ENCODE measurements around the gene GRIK3. TPM values are rescaled to one million over a fixed set of nuclear protein-coding genes. Genes with fewer than 3 reads are reported as not detected.

GRIK3 gene
- polyA plus RNA-seq (not detected in 3 replicates), polyA minus RNA-seq (not detected in 3 replicates)
- not detected for polyA plus RNA-seq (2011; ENCODE audit: low read depth)
- polyA plus RNA-seq (2011; cell fraction: cytosol; rRNA removed) = not detected in 2 replicates
- not detected in 2 replicates for polyA plus RNA-seq (2011; cell fraction: nucleus; rRNA removed)
- not detected in 2 replicates for polyA plus RNA-seq (2012; ENCODE audit: low replicate concordance)
- not detected for polyA minus RNA-seq (2011; cell fraction: cytosol; rRNA and poly(A)+ RNA removed)
- not detected in 2 replicates for polyA minus RNA-seq (2011; cell fraction: nucleus; rRNA and poly(A)+ RNA removed)

DNA sequence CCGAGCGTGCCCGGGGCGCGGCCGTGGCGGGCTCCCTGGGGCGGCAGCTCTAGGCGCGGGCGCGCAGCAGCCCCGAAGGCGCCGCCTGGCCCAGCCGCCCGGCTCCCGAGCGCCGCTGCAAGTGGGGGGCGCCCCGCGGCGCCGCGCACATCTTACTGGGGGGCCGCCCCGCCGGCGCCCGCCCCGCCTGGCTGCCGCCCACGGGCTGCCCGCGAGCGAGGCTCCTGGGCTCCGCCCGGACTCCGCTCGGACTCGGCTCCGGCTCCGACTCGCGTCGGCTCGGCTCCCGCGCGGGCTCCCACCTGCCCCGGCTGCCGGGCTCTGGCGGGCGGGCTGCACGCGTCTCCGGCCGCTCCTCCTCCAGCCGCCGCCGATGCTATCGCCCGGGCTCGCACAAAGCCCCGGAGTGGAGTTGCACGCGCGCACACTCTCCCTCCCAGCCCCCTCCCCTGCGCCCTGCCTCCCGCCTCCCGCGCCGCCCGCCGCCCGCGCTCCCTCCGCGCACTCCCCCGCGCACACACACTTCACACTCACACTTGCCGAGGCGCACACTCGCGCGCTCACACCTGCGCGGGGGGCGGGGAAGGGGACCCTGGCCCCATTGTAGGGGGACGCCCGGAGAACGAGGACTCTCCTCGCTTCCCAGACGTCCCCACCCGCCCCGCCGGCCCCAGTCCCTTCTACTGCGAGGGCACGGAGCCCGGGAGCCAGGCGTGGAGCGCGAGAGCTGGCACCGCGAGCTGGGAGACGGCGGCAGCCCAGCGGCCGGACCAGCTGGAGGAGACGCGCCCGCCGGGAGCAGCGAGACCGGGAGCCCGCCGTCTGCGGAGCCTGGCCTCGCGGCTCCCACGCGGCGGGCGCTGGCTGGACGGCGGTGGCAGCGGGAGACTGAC, at the start of gene GRIK3:
Gene GRIK3 (minus strand): TSS at position 395 of the 893 bp plus-strand sequence. CDS start 407 bp downstream, outside the sequence.
- Histone ChIP-seq H3K9me1 (ENCODE audit: control insufficient read depth, extremely low read depth, insufficient read depth, low read length) (no peaks in the 10 kb centered on the region), H4K20me1 (ENCODE audit: control insufficient read depth, extremely low read depth, insufficient read depth, low read length) (no peaks in the 10 kb centered on the region), H3K4me3 (ENCODE audit: control insufficient read depth in 2 of 3, extremely low read depth in 1 of 3, insufficient read depth in 2 of 3, low read depth in 1 of 3, low read length in 3 of 3) (no peak within 1 kb of the TSS), H2AFZ (ENCODE audit: control insufficient read depth, low read length) (no peak within 1 kb of the TSS), H3K36me3 (ENCODE audit: control insufficient read depth in 2 of 2, extremely low read depth in 1 of 2, insufficient read depth in 2 of 2, low read length in 2 of 2) (no peaks in the 10 kb centered on the region), H3K27ac (ENCODE audit: control insufficient read depth, insufficient read depth, low read length) (no peak within 1 kb of the TSS), H3K27me3 (ENCODE audit: control insufficient read depth, extremely low read depth, insufficient read depth, low read length) (peaks cover 84% of the 10 kb centered on the region), H3K4me1 (ENCODE audit: control insufficient read depth, extremely low read depth, insufficient read depth, low read length) (no peaks in the 10 kb centered on the region), H3K9ac (ENCODE audit: control insufficient read depth, extremely low read depth, insufficient read depth, low read length) (no peak within 1 kb of the TSS), H3K9me3 (ENCODE audit: control insufficient read depth, low read depth, low read length) (no peaks in the 10 kb centered on the region), H3K79me2 (ENCODE audit: control insufficient read depth, insufficient read depth, low read length) (no peaks in the 10 kb centered on the region), H3K4me2 (ENCODE audit: control insufficient read depth, extremely low read depth, insufficient read depth, low read depth, low read length) (no peak within 1 kb of the TSS)
- TF ChIP-seq EZH2 (IDR thresholded peaks at IDR 0.05; ENCODE audit: low read length) = no peak
- TF ChIP-seq, protein P1, sequence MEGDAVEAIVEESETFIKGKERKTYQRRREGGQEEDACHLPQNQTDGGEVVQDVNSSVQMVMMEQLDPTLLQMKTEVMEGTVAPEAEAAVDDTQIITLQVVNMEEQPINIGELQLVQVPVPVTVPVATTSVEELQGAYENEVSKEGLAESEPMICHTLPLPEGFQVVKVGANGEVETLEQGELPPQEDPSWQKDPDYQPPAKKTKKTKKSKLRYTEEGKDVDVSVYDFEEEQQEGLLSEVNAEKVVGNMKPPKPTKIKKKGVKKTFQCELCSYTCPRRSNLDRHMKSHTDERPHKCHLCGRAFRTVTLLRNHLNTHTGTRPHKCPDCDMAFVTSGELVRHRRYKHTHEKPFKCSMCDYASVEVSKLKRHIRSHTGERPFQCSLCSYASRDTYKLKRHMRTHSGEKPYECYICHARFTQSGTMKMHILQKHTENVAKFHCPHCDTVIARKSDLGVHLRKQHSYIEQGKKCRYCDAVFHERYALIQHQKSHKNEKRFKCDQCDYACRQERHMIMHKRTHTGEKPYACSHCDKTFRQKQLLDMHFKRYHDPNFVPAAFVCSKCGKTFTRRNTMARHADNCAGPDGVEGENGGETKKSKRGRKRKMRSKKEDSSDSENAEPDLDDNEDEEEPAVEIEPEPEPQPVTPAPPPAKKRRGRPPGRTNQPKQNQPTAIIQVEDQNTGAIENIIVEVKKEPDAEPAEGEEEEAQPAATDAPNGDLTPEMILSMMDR (optimal IDR thresholded peaks at IDR 0.05 in 1 of 3, IDR thresholded peaks at IDR 0.05 in 1 of 3, conservative IDR thresholded peaks at IDR 0.05 in 1 of 3; ENCODE audit: extremely low read depth in 1 of 3, insufficient read depth in 2 of 3, low read length in 3 of 3) = no peak
- no peak for FAIRE-seq
- dilution Hi-C loops (cut with MboI; ENCODE audit: extremely low pct_ligation_motif_present, low sequenced_read_pairs) = no loop called here
- no peak for DNase-seq (ENCODE audit: low read depth, low spot score)

DNA sequence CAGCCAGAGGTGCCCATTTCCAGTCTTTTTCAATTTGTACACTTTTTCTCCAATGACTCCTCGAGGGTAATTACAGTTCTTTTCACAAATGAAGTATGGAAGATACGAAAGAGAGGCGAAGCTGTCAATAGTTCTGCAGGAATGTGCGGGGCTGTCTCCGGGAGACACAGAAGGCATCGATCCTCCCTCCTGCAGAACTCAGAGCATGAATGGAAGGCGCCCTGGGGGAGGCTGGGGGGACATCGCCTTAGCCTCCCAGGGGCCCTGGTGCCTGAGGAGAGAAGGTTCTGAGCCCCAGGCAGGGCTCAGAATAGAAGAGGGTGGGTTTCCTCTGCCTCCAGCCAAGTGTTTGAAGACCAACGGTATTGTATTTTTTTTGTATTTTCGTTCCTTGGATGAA, 49.7 kb upstream of the GRIK3 start:
- no peaks in the 10 kb centered on the region for H3K36me3 ChIP-seq (ENCODE audit: control insufficient read depth in 2 of 2, extremely low read depth in 1 of 2, insufficient read depth in 2 of 2, low read length in 2 of 2)
- FAIRE-seq (no peak), DNase-seq (ENCODE audit: low read depth, low spot score) (no peak)
- H3K79me2 ChIP-seq (ENCODE audit: control insufficient read depth, insufficient read depth, low read length) = no peaks in the 10 kb centered on the region
- H3K27ac ChIP-seq (ENCODE audit: control insufficient read depth, insufficient read depth, low read length) = no peak overlapping the region
- no peaks in the 10 kb centered on the region for H3K9me3 ChIP-seq (ENCODE audit: control insufficient read depth, low read depth, low read length)
- no peak overlapping the region for H3K9ac ChIP-seq (ENCODE audit: control insufficient read depth, extremely low read depth, insufficient read depth, low read length)
- no peaks in the 10 kb centered on the region for H3K27me3 ChIP-seq (ENCODE audit: control insufficient read depth, extremely low read depth, insufficient read depth, low read length)
- no peaks in the 10 kb centered on the region for H3K4me1 ChIP-seq (ENCODE audit: control insufficient read depth, extremely low read depth, insufficient read depth, low read length)
- no peak for TF ChIP-seq EZH2 (IDR thresholded peaks at IDR 0.05; ENCODE audit: low read length)
- TF ChIP-seq, protein P1 (optimal IDR thresholded peaks at IDR 0.05 in 1 of 3, IDR thresholded peaks at IDR 0.05 in 1 of 3, conservative IDR thresholded peaks at IDR 0.05 in 1 of 3; ENCODE audit: extremely low read depth in 1 of 3, insufficient read depth in 2 of 3, low read length in 3 of 3) = no peak
- dilution Hi-C loops (cut with MboI; ENCODE audit: extremely low pct_ligation_motif_present, low sequenced_read_pairs) = no loop called here
- H2AFZ ChIP-seq (ENCODE audit: control insufficient read depth, low read length) = no peak overlapping the region
- no peaks in the 10 kb centered on the region for H3K9me1 ChIP-seq (ENCODE audit: control insufficient read depth, extremely low read depth, insufficient read depth, low read length)
- no peak overlapping the region for H3K4me2 ChIP-seq (ENCODE audit: control insufficient read depth, extremely low read depth, insufficient read depth, low read depth, low read length)
- H4K20me1 ChIP-seq (ENCODE audit: control insufficient read depth, extremely low read depth, insufficient read depth, low read length) = no peaks in the 10 kb centered on the region
- no peak overlapping the region for H3K4me3 ChIP-seq (ENCODE audit: control insufficient read depth in 2 of 3, extremely low read depth in 1 of 3, insufficient read depth in 2 of 3, low read depth in 1 of 3, low read length in 3 of 3)
